ENCODE measurements around the gene LRRC9. TPM values are rescaled to one million over a fixed set of nuclear protein-coding genes. Genes with fewer than 3 reads are reported as not detected.

LRRC9 gene
- total RNA-seq: not detected
- polyA plus RNA-seq (ENCODE audit: insufficient read depth, low read depth, low replicate concordance): not detected
- long read RNA-seq, donor 1: 0 reads
- long read RNA-seq, donor 2: 0 reads
- long read RNA-seq, donor 3: 0 reads
- long read RNA-seq, donor 4: 0 reads
- long read RNA-seq, donor 5: 0 reads
- long read RNA-seq, donor 6: 0 reads
- long read RNA-seq, donor 7, partial matches to known transcripts: 0 of 1 reads
- long read RNA-seq, donor 7, other reads (novel, unspliced or antisense): 1 of 1 reads
- long read RNA-seq, donor 8: 0 reads
- long read RNA-seq, donor 9: 0 reads
- long read RNA-seq, donor 10: 0 reads

DNA sequence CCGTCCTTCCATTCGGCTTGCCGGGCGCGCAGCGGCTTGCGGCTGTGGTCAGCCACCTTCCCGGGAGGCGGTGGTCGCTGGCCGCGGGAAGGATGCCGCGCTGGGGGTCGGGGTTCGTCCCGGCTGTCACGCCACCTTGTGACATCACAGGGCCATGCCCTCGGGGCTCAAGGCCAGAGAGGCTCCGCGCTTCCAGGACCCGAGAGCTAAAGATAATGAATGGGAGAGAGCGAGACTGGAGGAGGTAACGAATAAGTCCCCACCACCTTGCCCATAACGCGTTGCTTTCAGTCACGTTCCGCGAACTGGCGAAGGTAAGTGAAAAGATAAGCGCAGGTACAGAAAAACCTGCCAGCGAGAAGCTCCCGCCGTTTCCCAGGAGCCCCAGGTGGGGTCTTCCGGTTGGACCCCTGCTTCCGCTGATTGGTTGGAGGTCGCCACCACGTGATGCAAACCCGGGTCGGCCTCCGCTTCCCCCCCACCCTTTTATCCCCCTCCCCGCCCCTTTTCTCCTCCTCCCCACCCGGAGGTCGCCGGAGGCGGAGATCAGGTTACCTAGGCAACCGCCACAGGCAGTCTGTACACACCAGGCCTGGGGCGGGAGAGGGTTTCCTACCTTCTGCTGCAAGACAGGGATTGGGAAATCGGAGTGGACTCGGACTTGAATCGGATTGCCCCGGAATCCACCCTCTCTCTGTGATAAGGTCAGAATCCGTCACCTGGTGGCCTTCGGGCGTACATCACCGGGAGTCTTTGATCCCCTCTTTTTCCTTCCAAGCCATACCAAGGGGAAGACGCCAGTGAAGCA lies at the start of gene LRRC9:
TSS of gene LRRC9 (plus strand) at position 575 of the 808 bp plus-strand sequence.
- DNase-seq: peak; percentile 74 to 96 (median 94)
- FAIRE-seq: no peak
- TF ChIP-seq, protein P1, sequence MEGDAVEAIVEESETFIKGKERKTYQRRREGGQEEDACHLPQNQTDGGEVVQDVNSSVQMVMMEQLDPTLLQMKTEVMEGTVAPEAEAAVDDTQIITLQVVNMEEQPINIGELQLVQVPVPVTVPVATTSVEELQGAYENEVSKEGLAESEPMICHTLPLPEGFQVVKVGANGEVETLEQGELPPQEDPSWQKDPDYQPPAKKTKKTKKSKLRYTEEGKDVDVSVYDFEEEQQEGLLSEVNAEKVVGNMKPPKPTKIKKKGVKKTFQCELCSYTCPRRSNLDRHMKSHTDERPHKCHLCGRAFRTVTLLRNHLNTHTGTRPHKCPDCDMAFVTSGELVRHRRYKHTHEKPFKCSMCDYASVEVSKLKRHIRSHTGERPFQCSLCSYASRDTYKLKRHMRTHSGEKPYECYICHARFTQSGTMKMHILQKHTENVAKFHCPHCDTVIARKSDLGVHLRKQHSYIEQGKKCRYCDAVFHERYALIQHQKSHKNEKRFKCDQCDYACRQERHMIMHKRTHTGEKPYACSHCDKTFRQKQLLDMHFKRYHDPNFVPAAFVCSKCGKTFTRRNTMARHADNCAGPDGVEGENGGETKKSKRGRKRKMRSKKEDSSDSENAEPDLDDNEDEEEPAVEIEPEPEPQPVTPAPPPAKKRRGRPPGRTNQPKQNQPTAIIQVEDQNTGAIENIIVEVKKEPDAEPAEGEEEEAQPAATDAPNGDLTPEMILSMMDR (IDR thresholded peaks at IDR 0.05; ENCODE audit: borderline replicate concordance, extremely low read depth, insufficient read depth): no peak
- intact Hi-C loops (cut with DNase I): no loop called here
- peak within 1 kb of the TSS in 1 of 3 donors; percentile 62 for H3K9ac ChIP-seq (ENCODE audit: low read length in 3 of 3)
- H3K9me3 ChIP-seq (ENCODE audit: control insufficient read depth in 2 of 3, insufficient read depth in 1 of 3, low read length in 3 of 3): no peaks in the 10 kb centered on the region
- H3K4me1 ChIP-seq (ENCODE audit: control insufficient read depth in 2 of 3, insufficient read depth in 2 of 3, low read depth in 1 of 3, low read length in 3 of 3): no peaks in the 10 kb centered on the region
- H3K27ac ChIP-seq (ENCODE audit: low read depth in 2 of 2, low read length in 2 of 2): no peak within 1 kb of the TSS
- peak within 1 kb of the TSS; percentile 46 to 85 (median 55) for H3K4me3 ChIP-seq (ENCODE audit: low read length in 3 of 3)
- H3K27me3 ChIP-seq (ENCODE audit: control insufficient read depth, insufficient read depth, low read length): no peaks in the 10 kb centered on the region
- H3K36me3 ChIP-seq (ENCODE audit: control insufficient read depth in 2 of 3, insufficient read depth in 3 of 3, low read length in 3 of 3): no peaks in the 10 kb centered on the region

DNA sequence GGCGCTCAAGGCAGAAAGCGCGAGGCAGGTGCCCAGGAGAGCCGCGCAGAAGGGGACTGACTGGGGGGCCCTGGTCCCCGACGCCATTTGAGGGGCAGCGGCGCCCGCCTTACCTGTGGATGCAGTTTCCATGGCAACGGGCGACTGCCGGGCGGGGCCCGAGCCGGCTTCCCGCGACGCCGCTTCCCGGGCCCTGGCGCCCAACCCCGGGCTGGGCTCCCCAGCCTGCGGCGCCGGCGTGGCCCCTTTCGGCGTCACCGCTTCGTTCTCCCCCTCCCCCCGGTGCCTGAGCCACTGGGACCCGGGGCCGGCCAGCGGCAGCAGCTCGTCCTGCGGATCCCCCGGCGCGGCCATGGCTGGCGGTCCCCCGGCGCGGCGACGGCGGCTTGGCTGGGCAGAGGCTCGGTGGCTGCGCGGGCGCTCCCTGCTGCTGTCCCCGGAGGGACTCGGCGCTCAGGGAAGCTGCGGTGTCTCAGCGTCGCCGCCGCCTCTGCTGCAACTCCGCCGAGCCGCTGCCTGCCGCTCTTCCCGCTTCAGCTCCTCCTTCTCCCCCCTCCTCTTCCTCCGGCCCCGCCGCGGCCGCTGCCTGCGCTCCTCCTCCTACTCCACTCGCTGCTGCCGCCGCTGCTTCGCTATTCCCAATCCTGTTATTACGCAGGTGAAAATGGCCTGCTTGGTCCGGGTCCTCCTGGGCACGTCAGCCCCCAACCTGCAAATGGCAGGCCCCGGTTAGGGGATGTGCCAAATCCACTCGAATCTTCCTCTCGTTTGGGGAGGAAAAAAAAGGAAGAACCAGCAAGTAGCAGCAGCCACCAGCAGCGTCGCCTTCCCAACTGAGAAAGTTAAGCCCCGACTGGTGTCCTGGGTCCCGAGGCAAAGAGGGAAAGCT lies 49.4 kb upstream of the LRRC9 start, which contains the start of gene RTN1:
TSS of gene RTN1 (minus strand) at position 500 of the 889 bp plus-strand sequence. CDS start at position 354, 146 bp downstream.
- Histone ChIP-seq H3K36me3 (ENCODE audit: control insufficient read depth in 2 of 3, insufficient read depth in 3 of 3, low read length in 3 of 3) (no peaks in the 10 kb centered on the region), H3K4me3 (ENCODE audit: low read length in 3 of 3) (peak within 1 kb of the TSS in 2 of 3 donors; percentile 49 to 66), H3K27me3 (ENCODE audit: control insufficient read depth, insufficient read depth, low read length) (no peaks in the 10 kb centered on the region), H3K27ac (ENCODE audit: low read depth in 2 of 2, low read length in 2 of 2) (no peak within 1 kb of the TSS), H3K9ac (ENCODE audit: low read length in 3 of 3) (peak within 1 kb of the TSS in 1 of 3 donors; percentile 26), H3K9me3 (ENCODE audit: control insufficient read depth in 2 of 3, insufficient read depth in 1 of 3, low read length in 3 of 3) (no peaks in the 10 kb centered on the region), H3K4me1 (ENCODE audit: control insufficient read depth in 2 of 3, insufficient read depth in 2 of 3, low read depth in 1 of 3, low read length in 3 of 3) (peaks cover 0 to 4% (median 0%) of the 10 kb centered on the region in 3 donors)
- TF ChIP-seq, protein P1 (IDR thresholded peaks at IDR 0.05; ENCODE audit: borderline replicate concordance, extremely low read depth, insufficient read depth): no peak
- peak; percentile 69 to 88 (median 83) for DNase-seq
- FAIRE-seq: no peak
- intact Hi-C loops (cut with DNase I): no loop called here

DNA sequence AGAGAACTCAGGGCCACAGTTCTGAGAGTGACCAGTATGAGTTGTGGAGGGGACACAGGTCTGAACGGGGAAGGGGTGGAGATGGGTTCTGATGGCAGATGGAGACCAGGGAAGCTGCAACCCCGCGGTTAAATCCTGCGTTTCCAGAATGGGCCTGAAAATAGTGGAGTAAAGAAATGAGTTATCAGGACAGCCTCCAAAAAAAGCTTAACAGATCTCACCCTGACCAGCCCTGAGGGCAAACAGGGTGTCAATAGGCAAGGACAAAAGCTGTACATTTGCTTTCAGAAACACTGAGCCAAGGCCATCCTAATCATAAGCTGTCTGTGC lies 48.8 kb upstream of the LRRC9 start:
- Histone ChIP-seq H3K4me1 (ENCODE audit: control insufficient read depth in 2 of 3, insufficient read depth in 2 of 3, low read depth in 1 of 3, low read length in 3 of 3) (peaks cover 0 to 4% (median 0%) of the 10 kb centered on the region in 3 donors), H3K27ac (ENCODE audit: low read depth in 2 of 2, low read length in 2 of 2) (no peak overlapping the region), H3K36me3 (ENCODE audit: control insufficient read depth in 2 of 3, insufficient read depth in 3 of 3, low read length in 3 of 3) (no peaks in the 10 kb centered on the region), H3K27me3 (ENCODE audit: control insufficient read depth, insufficient read depth, low read length) (no peaks in the 10 kb centered on the region), H3K4me3 (ENCODE audit: low read length in 3 of 3) (peak overlapping the region in 2 of 3 donors; percentile 49 to 66), H3K9me3 (ENCODE audit: control insufficient read depth in 2 of 3, insufficient read depth in 1 of 3, low read length in 3 of 3) (no peaks in the 10 kb centered on the region), H3K9ac (ENCODE audit: low read length in 3 of 3) (peak overlapping the region in 1 of 3 donors; percentile 26)
- TF ChIP-seq, protein P1 (IDR thresholded peaks at IDR 0.05; ENCODE audit: borderline replicate concordance, extremely low read depth, insufficient read depth): no peak
- no peak for FAIRE-seq
- intact Hi-C loops (cut with DNase I): no loop called here
- peak in 1 of 5 donors; percentile 30 for DNase-seq
